Natural killer cell (primary cell): Measurements from ENCODE around the gene PRKG1. TPM values are rescaled to one million over a fixed set of nuclear protein-coding genes. Genes with fewer than 3 reads are reported as not detected.

Experiments used
- ATAC-seq, 3 donors: fragments of 150-1000 bp in 2 of 3; fragments of 200-7000 bp in 1 of 3; cut with Tn5 transposase; 1 replicate in 1 of 3; 2 replicates in 2 of 3; pipeline ENCODE4 v1.10.0; 2021; ENCODE audit warnings: mild to moderate bottlenecking in 2 of 3, moderate library complexity in 2 of 3
- DNase-seq, 2 donors: peaks; one replicate each; pipeline versions ENCODE4 v3.0.0 to v3.0.0-alpha.2; 2013 to 2021; ENCODE audit warnings: mixed read lengths in 1 of 2
- H3K27ac ChIP-seq: one replicate; pipeline ENCODE4 v1.5.1; 2013; ENCODE audit warnings: mild to moderate bottlenecking, low read length
- H3K27me3 ChIP-seq: one replicate; pipeline ENCODE4 v1.6.1; 2013; ENCODE audit warnings: low read length; ENCODE audit not compliant: control insufficient read depth, insufficient read depth
- H3K36me3 ChIP-seq: one replicate; pipeline ENCODE4 v1.6.1; 2013; ENCODE audit warnings: low read length; ENCODE audit not compliant: control insufficient read depth, insufficient read depth
- H3K4me1 ChIP-seq: one replicate; pipeline ENCODE4 v1.6.1; 2013; ENCODE audit warnings: low read length; ENCODE audit not compliant: control insufficient read depth, insufficient read depth
- H3K4me3 ChIP-seq: one replicate; pipeline ENCODE4 v1.5.1; 2013; ENCODE audit warnings: low read length
- H3K9me3 ChIP-seq: one replicate; pipeline ENCODE4 v1.6.1; 2013; ENCODE audit warnings: low read length; ENCODE audit not compliant: control insufficient read depth, insufficient read depth
- H3K27ac Mint-ChIP-seq, 2 donors: one replicate each; pipeline ENCODE4 v1.8.0; 2022; ENCODE audit warnings: mild to moderate bottlenecking in 2 of 2, mixed read lengths in 2 of 2, moderate library complexity in 1 of 2
- H3K27me3 Mint-ChIP-seq, 2 donors: one replicate each; pipeline ENCODE4 v1.8.0; 2022; ENCODE audit warnings: low read depth in 2 of 2, mixed read lengths in 2 of 2
- H3K36me3 Mint-ChIP-seq: one replicate; pipeline ENCODE4 v1.8.0; 2022; ENCODE audit warnings: mixed read lengths
- H3K4me1 Mint-ChIP-seq, 2 donors: one replicate each; pipeline ENCODE4 v1.8.0; 2022; ENCODE audit warnings: mixed read lengths in 2 of 2
- H3K4me3 Mint-ChIP-seq: one replicate; pipeline ENCODE4 v1.8.0; 2022; ENCODE audit warnings: mild to moderate bottlenecking, moderate library complexity, mixed read lengths
- H3K9me3 Mint-ChIP-seq, 2 donors: one replicate each; pipeline ENCODE4 v1.8.0; 2022; ENCODE audit warnings: mixed read lengths in 2 of 2
- CTCF ChIP-seq: fragments of 200-600 bp; IDR thresholded peaks from one replicate; pipeline ENCODE4 v1.8.0; 2022; ENCODE audit warnings: antibody characterized with exemption
- WGBS: methylation state at CpG from one replicate; pipeline ENCODE4 v1.1.7; 2013; ENCODE audit warnings: missing lambda C conversion rate; ENCODE audit not compliant: insufficient coverage; 5-methylcytosine and 5-hydroxymethylcytosine counted together
- intact Hi-C: fragments of 100-400 bp; cut with micrococcal nuclease; formaldehyde crosslinking; loops from one replicate; pipeline ENCODE4 v1.14.2; 2022
- total RNA-seq, 4 donors: library from RNA; stranded (reverse); fragments of 120-200 nt in 1 of 4; gene quantifications; one replicate each; pipeline versions ENCODE4 v1.2.3 to v1.2.4, GENCODE V29; 2013 to 2022

PRKG1 gene
- total RNA-seq, 3 donors from 2014 or later (not counting 1 experiment from before 2014, with no cell fraction given) = 0.23 to 0.41 (median 0.35) TPM

GRCh38 chr10:51311228-51311627 lies 236.9 kb downstream of the PRKG1 start:
- DNase-seq (no peak), ATAC-seq (no peak)
- Mint-ChIP-seq H3K9me3 (no peaks in the 10 kb centered on the region), H3K27ac (no peak overlapping the region), H3K36me3 (no peaks in the 10 kb centered on the region), H3K27me3 (peaks cover 0 to 2% of the 10 kb centered on the region in 2 donors), H3K4me1 (no peaks in the 10 kb centered on the region), H3K4me3 (no peak overlapping the region)
- Histone ChIP-seq H3K27me3 (no peaks in the 10 kb centered on the region), H3K36me3 (no peaks in the 10 kb centered on the region), H3K27ac (no peak overlapping the region), H3K9me3 (no peaks in the 10 kb centered on the region), H3K4me1 (no peaks in the 10 kb centered on the region), H3K4me3 (no peak overlapping the region)
- no peak for TF ChIP-seq CTCF
- intact Hi-C loops = no loop called here
- WGBS = 90% methylated on average over 2 of the region's 2 CpGs

- Histone ChIP-seq H3K27me3 (no peaks in the 10 kb centered on the region), H3K4me3 (no peak overlapping the region), H3K4me1 (no peaks in the 10 kb centered on the region), H3K36me3 (no peaks in the 10 kb centered on the region), H3K9me3 (no peaks in the 10 kb centered on the region), H3K27ac (no peak overlapping the region)
- no peaks in the 10 kb centered on the region for H3K36me3 Mint-ChIP-seq
- intact Hi-C loops = no loop called here
- TF ChIP-seq CTCF = no peak
- 89% methylated on average over 2 of the region's 2 CpGs for WGBS
- H3K4me1 Mint-ChIP-seq = no peaks in the 10 kb centered on the region
- DNase-seq (no peak), ATAC-seq (no peak)
- no peak overlapping the region for H3K27ac Mint-ChIP-seq
- H3K27me3 Mint-ChIP-seq = peaks cover 0 to 2% of the 10 kb centered on the region in 2 donors
- no peak overlapping the region for H3K4me3 Mint-ChIP-seq
- H3K9me3 Mint-ChIP-seq = no peaks in the 10 kb centered on the region
These were observed 238.5 kb downstream of the PRKG1 start for GRCh38 chr10:51312817-51313216.

GRCh38 chr10:51313251-51313650 lies 239.0 kb downstream of the PRKG1 start:
- no peaks in the 10 kb centered on the region for H3K36me3 Mint-ChIP-seq
- no peaks in the 10 kb centered on the region for H3K9me3 Mint-ChIP-seq
- H3K27me3 Mint-ChIP-seq = peaks cover 0 to 2% of the 10 kb centered on the region in 2 donors
- H3K27ac Mint-ChIP-seq = no peak overlapping the region
- no peaks in the 10 kb centered on the region for H3K36me3 ChIP-seq
- no CpG with 5 or more reads among the region's 2 CpGs for WGBS
- H3K9me3 ChIP-seq = no peaks in the 10 kb centered on the region
- no peaks in the 10 kb centered on the region for H3K27me3 ChIP-seq
- intact Hi-C loops = no loop called here
- no peak overlapping the region for H3K4me3 ChIP-seq
- no peak overlapping the region for H3K4me3 Mint-ChIP-seq
- no peak for DNase-seq
- TF ChIP-seq CTCF = no peak
- no peaks in the 10 kb centered on the region for H3K4me1 Mint-ChIP-seq
- no peaks in the 10 kb centered on the region for H3K4me1 ChIP-seq
- H3K27ac ChIP-seq = no peak overlapping the region
- no peak for ATAC-seq

GRCh38 chr10:51313773-51314478 lies 239.6 kb downstream of the PRKG1 start:
- Mint-ChIP-seq H3K4me1 (no peaks in the 10 kb centered on the region), H3K27me3 (peaks cover 0 to 2% of the 10 kb centered on the region in 2 donors), H3K27ac (no peak overlapping the region), H3K9me3 (no peaks in the 10 kb centered on the region), H3K36me3 (no peaks in the 10 kb centered on the region), H3K4me3 (no peak overlapping the region)
- ATAC-seq (no peak), DNase-seq (no peak)
- H3K27me3 ChIP-seq = no peaks in the 10 kb centered on the region
- intact Hi-C loops = no loop called here
- TF ChIP-seq CTCF = no peak
- H3K4me1 ChIP-seq = no peaks in the 10 kb centered on the region
- no peak overlapping the region for H3K27ac ChIP-seq
- H3K36me3 ChIP-seq = no peaks in the 10 kb centered on the region
- no peak overlapping the region for H3K4me3 ChIP-seq
- no peaks in the 10 kb centered on the region for H3K9me3 ChIP-seq
- WGBS = 76% methylated on average over 3 of the region's 3 CpGs
